ENCODE results near the gene HHATL.
A peak's percentile ranks its signal among the peaks of the same experiment; 100 is the strongest.

HHATL gene, protein sequence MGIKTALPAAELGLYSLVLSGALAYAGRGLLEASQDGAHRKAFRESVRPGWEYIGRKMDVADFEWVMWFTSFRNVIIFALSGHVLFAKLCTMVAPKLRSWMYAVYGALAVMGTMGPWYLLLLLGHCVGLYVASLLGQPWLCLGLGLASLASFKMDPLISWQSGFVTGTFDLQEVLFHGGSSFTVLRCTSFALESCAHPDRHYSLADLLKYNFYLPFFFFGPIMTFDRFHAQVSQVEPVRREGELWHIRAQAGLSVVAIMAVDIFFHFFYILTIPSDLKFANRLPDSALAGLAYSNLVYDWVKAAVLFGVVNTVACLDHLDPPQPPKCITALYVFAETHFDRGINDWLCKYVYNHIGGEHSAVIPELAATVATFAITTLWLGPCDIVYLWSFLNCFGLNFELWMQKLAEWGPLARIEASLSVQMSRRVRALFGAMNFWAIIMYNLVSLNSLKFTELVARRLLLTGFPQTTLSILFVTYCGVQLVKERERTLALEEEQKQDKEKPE

GRCh38 chr3:42702066-42702951 lies at the start of gene HHATL:
Gene HHATL (minus strand): TSS chr3:42702798. CDS start chr3:42700826, 1,972 bp downstream.
- no peak for DNase-seq (ENCODE audit: low spot score)

- DNase-seq (ENCODE audit: low spot score), result no peak
Measured at GRCh38 chr3:42751609-42752008, 49.0 kb upstream of the HHATL start.

GRCh38 chr3:42750834-42751233 lies 48.2 kb upstream of the HHATL start:
- DNase-seq (ENCODE audit: low spot score), result no peak

DNA sequence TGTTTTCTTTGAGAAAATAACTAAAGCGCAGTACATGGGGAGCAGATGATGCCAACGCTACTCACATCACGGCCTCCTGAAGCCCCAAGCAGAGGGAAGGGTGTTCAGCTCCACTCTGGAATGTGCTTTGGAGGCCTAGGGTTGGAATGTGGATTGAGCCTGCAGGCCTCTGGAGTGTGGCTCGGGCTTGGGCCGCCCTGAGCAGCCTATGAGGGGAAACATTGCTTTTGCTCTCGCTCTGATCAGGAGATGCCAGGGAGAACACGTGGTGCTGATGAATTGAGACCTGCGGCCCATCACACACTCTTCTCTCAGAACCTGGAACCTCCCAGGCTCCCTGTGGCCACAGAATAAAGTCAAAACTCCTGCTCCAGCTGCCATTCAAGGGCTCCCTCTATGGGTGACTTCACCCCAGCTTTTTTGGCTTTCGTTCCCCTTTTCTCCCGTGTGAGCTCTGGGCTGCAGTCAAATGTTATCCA lies 47.2 kb upstream of the HHATL start:
- DNase-seq (ENCODE audit: low spot score), result peak; percentile 41

- DNase-seq (ENCODE audit: low spot score), result no peak
Measured at GRCh38 chr3:42749025-42749752, 46.6 kb upstream of the HHATL start.

GRCh38 chr3:42747581-42747980 lies 45.0 kb upstream of the HHATL start:
- DNase-seq (ENCODE audit: low spot score), result no peak

DNA sequence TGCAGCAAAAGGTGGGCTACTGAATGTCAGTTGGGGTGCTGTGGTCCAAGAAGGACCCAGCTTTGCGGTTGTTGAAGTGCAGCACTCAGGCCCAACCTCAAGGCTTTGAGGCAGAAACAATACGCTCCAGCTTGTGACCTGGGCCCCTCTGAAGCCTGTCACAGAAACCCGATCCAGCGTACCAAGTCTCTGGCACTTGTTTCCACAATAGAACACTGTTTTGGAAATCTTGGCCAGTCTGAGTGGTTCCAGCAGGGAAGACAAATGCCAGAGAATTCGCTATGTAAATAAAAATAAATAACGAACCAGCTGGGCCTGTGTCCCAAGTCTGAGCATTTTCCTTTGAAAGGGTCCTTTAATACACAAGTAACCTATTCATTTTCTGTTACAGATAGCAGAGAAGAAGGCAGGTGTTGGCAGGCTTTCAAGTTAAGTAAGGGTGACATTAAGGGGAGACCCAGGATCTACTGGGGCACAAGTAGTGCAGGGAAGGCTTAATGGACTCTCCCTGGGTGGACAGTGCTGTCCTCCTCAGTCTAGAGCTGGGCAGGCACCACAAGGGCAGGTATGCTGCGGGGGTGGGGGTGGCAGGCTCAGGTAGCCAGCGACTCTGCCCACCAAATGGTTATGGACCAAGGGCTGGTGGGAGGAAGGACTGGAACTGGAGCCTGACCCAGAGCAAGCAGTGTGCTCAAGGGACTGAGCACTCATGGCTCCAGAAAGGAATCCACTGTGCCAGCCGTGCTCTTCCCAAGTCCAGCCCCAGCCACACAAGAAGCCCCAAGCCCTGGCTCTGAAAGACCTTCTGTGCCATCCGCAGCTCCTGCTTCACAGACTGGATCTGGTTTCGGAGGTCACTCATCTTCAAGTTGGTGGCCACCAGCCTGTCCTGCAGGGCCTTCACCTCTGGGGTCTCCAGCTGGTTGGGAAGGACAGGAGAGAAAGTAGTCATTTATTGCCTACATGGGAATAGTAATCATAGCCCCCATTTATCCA lies 44.2 kb upstream of the HHATL start:
- DNase-seq (ENCODE audit: low spot score), result peak; percentile 56

DNA sequence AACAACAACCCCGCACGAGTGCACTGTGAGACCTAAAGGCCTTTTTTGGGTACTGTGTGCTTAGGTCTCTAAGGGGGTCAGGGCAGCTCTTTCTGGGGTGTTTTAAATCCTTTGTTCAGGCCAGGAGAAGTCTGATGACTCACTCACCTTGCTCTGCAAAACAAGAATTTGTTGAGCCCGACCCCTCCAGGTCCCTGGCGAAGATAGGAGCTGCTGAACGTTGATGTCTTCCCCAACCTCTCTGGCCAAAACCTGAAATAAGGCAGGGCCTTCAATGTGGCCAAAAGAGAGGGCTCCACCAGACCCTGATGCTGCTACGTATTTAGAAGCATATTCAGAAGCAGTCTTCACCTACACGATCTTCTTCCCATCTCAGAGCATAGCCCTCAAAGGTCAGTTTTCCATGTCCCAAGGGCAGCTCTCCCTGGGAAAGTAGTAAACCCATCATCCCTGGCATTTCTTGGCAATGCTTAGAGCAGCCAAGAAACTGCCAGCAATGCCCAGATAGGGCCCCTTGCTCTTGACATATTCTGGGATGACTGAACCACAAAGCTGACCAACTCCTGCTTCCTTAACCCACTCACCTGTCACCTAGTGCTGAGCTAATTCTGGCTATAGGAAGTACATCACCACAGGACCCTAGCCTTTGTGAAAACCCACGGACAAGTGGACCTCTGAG lies 43.3 kb upstream of the HHATL start:
- DNase-seq (ENCODE audit: low spot score), result no peak

DNA sequence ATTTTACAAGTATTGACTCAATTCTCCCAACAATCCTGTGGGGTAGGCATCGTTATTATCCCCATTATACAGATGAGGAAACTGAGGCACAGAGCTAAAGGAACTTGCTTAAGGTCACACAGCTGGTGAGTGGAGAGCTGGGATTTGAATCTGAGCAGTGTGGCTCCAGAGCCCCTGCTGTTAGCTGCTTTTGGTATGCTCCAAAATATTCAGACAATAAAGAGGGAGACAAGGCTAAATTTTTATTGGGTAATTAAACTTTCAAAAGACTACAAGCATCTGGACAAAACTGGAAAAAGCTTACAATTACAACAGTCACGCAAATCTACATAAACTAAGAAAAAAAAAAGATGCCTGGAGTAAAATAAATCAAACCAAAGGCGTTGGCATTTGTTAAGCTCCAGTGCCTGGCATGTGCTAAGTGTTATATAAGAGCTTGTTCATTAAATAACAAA lies 42.7 kb upstream of the HHATL start:
- DNase-seq (ENCODE audit: low spot score), result no peak

DNA sequence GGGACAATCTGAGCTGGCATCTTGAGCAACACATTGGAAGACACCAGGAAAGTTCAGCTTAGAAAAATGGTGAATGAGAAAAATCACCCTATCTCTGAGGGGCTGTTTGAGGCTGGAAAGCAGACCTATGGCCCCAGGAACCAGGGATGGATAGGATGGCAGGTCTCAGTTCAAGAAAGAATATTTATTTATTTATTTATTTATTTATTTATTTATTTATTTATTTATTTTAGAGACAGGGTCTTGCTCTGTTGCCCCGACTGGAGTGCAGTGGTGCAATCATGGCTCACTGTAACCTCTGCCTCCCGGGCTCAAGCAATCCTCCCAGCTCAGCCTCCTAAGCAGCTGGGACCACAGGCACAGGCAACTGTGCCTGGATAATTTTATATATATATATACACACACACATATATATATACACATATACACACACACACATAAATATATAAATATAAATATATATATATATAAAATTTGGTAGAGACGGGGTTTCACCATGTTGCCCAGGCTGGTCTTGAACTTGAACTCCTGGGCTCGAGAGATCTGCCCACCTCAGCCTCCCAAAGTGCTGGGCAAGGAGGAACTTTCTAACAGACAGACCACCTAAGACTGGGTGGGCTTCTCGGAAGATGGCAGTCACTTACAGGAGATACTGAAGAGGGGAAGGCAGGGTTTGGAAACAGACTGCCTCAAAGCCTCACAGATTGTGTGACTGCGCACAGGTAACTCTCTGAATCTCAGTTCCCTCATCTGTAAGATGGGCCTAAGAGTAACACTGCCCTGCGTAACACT lies 40.8 kb upstream of the HHATL start:
- no peak for DNase-seq (ENCODE audit: low spot score)

GRCh38 chr3:42742688-42743087 lies 40.1 kb upstream of the HHATL start:
- no peak for DNase-seq (ENCODE audit: low spot score)

GRCh38 chr3:42742259-42742658 lies 39.7 kb upstream of the HHATL start:
- no peak for DNase-seq (ENCODE audit: low spot score)

GRCh38 chr3:42741796-42742195 lies 39.2 kb upstream of the HHATL start:
- no peak for DNase-seq (ENCODE audit: low spot score)

DNA sequence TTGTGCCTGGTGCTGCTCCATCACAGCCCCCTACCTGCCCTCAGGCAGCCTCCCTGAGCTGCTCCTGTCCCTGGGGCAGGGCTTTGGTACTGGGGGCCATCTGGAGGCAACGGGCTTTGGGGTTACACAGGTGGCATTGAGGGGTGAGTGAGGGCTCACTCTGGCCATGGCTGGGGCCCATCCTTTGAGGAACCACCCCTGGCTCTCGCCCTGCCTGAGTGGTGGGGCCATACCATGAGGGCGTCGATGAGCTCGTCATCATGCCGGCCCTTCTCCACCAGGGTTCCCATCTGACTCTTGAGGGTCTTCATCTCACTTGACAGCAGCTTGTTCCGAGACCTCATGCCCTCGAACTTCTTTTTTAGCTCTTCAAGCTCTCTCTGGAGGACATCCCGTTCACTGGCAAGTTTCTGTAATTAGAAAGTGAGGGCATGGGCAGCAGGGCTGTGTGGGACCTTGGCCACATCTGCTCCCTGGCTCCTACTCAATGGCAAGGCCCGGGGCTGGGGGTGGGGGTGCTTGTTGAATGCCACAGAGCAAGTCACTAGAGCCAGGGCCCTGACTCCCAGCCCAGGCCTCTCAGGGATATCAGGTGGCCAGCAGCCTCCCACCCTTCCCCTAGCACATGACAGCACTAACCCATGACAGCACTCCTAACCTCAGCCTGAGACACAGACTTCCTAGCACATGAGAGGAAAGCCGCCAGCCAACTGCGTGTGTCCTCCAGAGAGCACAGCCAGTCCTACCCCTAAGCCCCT lies 37.0 kb upstream of the HHATL start:
- no peak for DNase-seq (ENCODE audit: low spot score)

GRCh38 chr3:42736531-42736930 lies 33.9 kb upstream of the HHATL start:
- DNase-seq (ENCODE audit: low spot score), result no peak

GRCh38 chr3:42736081-42736480 lies 33.5 kb upstream of the HHATL start:
- DNase-seq (ENCODE audit: low spot score), result no peak

DNA sequence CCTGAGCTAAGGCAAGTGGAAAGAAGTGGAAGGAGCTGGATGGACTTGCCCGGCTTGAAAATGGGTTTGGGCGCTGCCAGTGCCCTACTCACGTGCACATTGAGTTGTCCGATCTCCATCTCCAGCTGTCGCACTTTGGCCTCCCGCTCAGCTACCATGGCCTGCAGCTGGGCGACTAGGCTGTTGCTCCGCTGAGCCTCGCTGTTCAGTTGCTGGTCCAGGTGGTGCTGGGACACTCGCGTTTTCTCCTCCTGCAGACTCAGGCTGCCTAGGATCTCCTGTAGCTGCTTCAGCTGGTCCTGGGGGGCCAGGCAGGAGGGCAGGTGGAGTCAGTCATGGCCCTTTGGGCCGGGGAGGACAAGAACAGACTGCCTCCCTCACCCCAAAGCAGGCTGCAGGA lies 33.0 kb upstream of the HHATL start:
- DNase-seq (ENCODE audit: low spot score), result no peak

DNA sequence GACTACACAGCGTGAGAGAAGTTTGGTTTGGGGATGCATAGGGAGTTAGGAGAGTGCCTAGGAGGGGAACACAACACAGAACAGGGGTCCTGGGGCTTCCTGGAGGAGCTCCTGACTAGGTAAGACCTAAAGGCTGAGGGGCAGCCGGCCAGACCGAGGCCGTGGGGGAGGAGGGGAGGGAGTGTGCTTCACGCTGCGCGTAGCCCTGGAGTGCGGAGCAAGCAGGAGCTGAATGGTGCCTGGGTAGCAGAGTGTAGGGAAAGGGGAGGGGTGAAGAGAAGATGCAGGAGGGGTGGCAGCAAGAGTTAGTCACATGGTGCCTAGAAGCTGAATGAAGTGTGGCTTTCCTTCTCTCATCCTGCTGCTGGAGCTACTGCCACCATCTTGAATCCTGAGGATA lies 32.4 kb upstream of the HHATL start:
- no peak for DNase-seq (ENCODE audit: low spot score)
